SK-N-SH (cell line): ENCODE data around the gene HOXB2. TPM values are rescaled to one million over a fixed set of nuclear protein-coding genes. Genes with fewer than 3 reads are reported as not detected.
A peak's percentile ranks its signal among the peaks of the same experiment; 100 is the strongest.

ENCODE experiments used
- CTCF ChIA-PET: fragments of 300-600, 350-600 bp; formaldehyde crosslinking; extraction: SDS; loops from one replicate; lab custom pipeline; 2021; lab: Yijun Ruan, JAX
- POLR2A ChIA-PET: fragments of 350-600 bp; sonication (Branson Sonifier 250); formaldehyde crosslinking; extraction: SDS; loops from one replicate; lab custom pipeline; 2020; ENCODE audit warnings: antibody characterized with exemption, inconsistent platforms; lab: Yijun Ruan, JAX
- DNase-seq: peaks from one replicate; pipeline ENCODE4 v3.0.0; 2012
- H2AFZ ChIP-seq: fragments of 200-600 bp; sonication (generic); 2 replicates; pipeline ENCODE4 v1.8.1; 2016; ENCODE audit warnings: antibody characterized with exemption, mild to moderate bottlenecking, low read depth
- H3F3A ChIP-seq: fragments of 200-600 bp; sonication (generic); replicated peaks from 2 replicates; pipeline ENCODE3; 2016; ENCODE audit warnings: antibody characterized with exemption, mild to moderate bottlenecking; ENCODE audit not compliant: insufficient read depth
- H3K27ac ChIP-seq, 2 experiments: fragments of 200-500 bp in 1 of 2; fragments of 200-600 bp in 1 of 2; sonication (Bioruptor generic) in 1 of 2; sonication (generic), shearing (Covaris generic) in 1 of 2; 2 replicates each; pipeline versions ENCODE4 v1.5.1 to v1.6.1; 2014 to 2016; ENCODE audit warnings: low read depth in 2 of 2, inconsistent platforms in 1 of 2, low read length in 1 of 2, mild to moderate bottlenecking in 1 of 2, mixed read lengths in 1 of 2
- H3K27me3 ChIP-seq: fragments of 200-600 bp; sonication (generic), shearing (Covaris generic); 2 replicates; pipeline ENCODE4 v1.6.1; 2016; ENCODE audit warnings: mixed run types; ENCODE audit not compliant: insufficient read depth
- H3K36me3 ChIP-seq, 2 experiments: fragments of 200-500 bp in 1 of 2; fragments of 200-600 bp in 1 of 2; sonication (Bioruptor generic) in 1 of 2; sonication (generic) in 1 of 2; replicated peaks in 1 of 2; 2 replicates each; pipeline versions ENCODE3 to v1.5.1; 2014 to 2016; ENCODE audit warnings: low read length in 1 of 2, mild to moderate bottlenecking in 1 of 2; ENCODE audit not compliant: insufficient read depth in 2 of 2, control insufficient read depth in 1 of 2
- H3K4me1 ChIP-seq, 2 experiments: fragments of 200-500 bp in 1 of 2; fragments of 200-600 bp in 1 of 2; sonication (Bioruptor generic) in 1 of 2; sonication (generic), shearing (Covaris generic) in 1 of 2; 2 replicates each; pipeline versions ENCODE4 v1.5.1 to v1.6.1; 2014 to 2016; ENCODE audit warnings: low read depth in 1 of 2, low read length in 1 of 2, mixed run types in 1 of 2; ENCODE audit not compliant: insufficient read depth in 2 of 2, control insufficient read depth in 1 of 2
- H3K4me2 ChIP-seq: fragments of 200-600 bp; sonication (generic), shearing (Covaris generic); 2 replicates; pipeline ENCODE4 v1.6.1; 2017; ENCODE audit warnings: mixed run types
- H3K4me3 ChIP-seq, 2 experiments: fragments of 200-500 bp in 1 of 2; fragments of 200-600 bp in 1 of 2; sonication (Bioruptor generic) in 1 of 2; sonication (generic), shearing (Covaris generic) in 1 of 2; 2 replicates each; pipeline versions ENCODE4 v1.5.1 to v1.8.1; 2014 to 2016; ENCODE audit warnings: low read depth in 2 of 2, inconsistent platforms in 1 of 2, low read length in 1 of 2, mild to moderate bottlenecking in 1 of 2, mixed read lengths in 1 of 2, moderate library complexity in 1 of 2
- H3K79me2 ChIP-seq: fragments of 200-600 bp; sonication (generic); 2 replicates; pipeline ENCODE4 v1.8.1; 2017; ENCODE audit warnings: mild to moderate bottlenecking; ENCODE audit not compliant: insufficient read depth
- H3K9ac ChIP-seq: fragments of 200-600 bp; sonication (generic); 2 replicates; pipeline ENCODE4 v1.6.1; 2017; ENCODE audit warnings: mixed run types
- H3K9me2 ChIP-seq: fragments of 200-600 bp; sonication (generic); 2 replicates; pipeline ENCODE4 v1.6.1; 2017; ENCODE audit warnings: mixed run types
- H3K9me3 ChIP-seq: fragments of 200-600 bp; sonication (generic); 2 replicates; pipeline ENCODE4 v1.6.1; 2017; ENCODE audit warnings: mixed run types, mild to moderate bottlenecking, moderate library complexity
- H4K20me1 ChIP-seq: fragments of 200-600 bp; sonication (generic); 2 replicates; pipeline ENCODE4 v1.6.1; 2017; ENCODE audit warnings: mild to moderate bottlenecking, mixed run types; ENCODE audit not compliant: insufficient read depth
- CTCF ChIP-seq: fragments of 200-600 bp; sonication (generic); IDR thresholded peaks from 2 replicates; pipeline ENCODE4 v1.6.1; 2017; ENCODE audit warnings: antibody characterized with exemption, mild to moderate bottlenecking, moderate library complexity
- EZH2phosphoT487 ChIP-seq: fragments of 200-600 bp; sonication (generic); IDR thresholded peaks from 2 replicates; pipeline ENCODE4 v1.6.1; 2017; ENCODE audit warnings: low read depth, mixed run types, mild to moderate bottlenecking, antibody characterized with exemption, moderate library complexity, borderline replicate concordance
- GABPA ChIP-seq: IDR thresholded peaks from 2 replicates; pipeline ENCODE4 v1.4.0; 2012; ENCODE audit warnings: low read depth, mild to moderate bottlenecking
- IRF3 ChIP-seq: fragments of 150-350 bp; IDR thresholded peaks from 2 replicates; pipeline ENCODE4 v1.6.1; 2016; ENCODE audit warnings: mild to moderate bottlenecking, low read depth, low read length
- MEF2A ChIP-seq: IDR thresholded peaks from 2 replicates; pipeline ENCODE4 v1.4.0; 2012; ENCODE audit warnings: low read depth, borderline replicate concordance
- MXI1 ChIP-seq: IDR thresholded peaks from 2 replicates; pipeline ENCODE4 v1.6.1; 2012; ENCODE audit warnings: mild to moderate bottlenecking, low read depth, low read length, improper control_type of control experiment
- SMC3 ChIP-seq: IDR thresholded peaks from 2 replicates; pipeline ENCODE4 v1.6.1; 2012; ENCODE audit warnings: low read depth, low read length, improper control_type of control experiment
- TCF12 ChIP-seq: IDR thresholded peaks from 2 replicates; pipeline ENCODE4 v1.4.0; 2012
- USF1 ChIP-seq: IDR thresholded peaks from 2 replicates; pipeline ENCODE4 v1.4.0; 2012; ENCODE audit warnings: low read depth, borderline replicate concordance
- WGBS: methylation state at CpG from one replicate; pipeline ENCODE4 v1.1.6; 2017; ENCODE audit warnings: low lambda C conversion rate; 5-methylcytosine and 5-hydroxymethylcytosine counted together
- polyA plus RNA-seq, 3 experiments: library from polyadenylated mRNA; depleted of rRNA; stranded (reverse); fragments of >200 nt; gene quantifications; 2 replicates each; pipeline ENCODE4 v1.2.3, GENCODE V29; 2012

HOXB2 gene
- polyA plus RNA-seq, 1 of the 3 experiments (the other 2 are of a cell fraction) = 1.9 TPM

GRCh38 chr17:48588074-48588415, 43.1 kb upstream of the HOXB2 start (continued):
- no peak for TF ChIP-seq IRF3
- TF ChIP-seq USF1 = no peak
- no peak for TF ChIP-seq SMC3
- no peak for TF ChIP-seq TCF12

GRCh38 chr17:48587276-48588073, 42.6 kb upstream of the HOXB2 start:
- Histone ChIP-seq H3K4me3 (no peak overlapping the region), H3K9ac (no peak overlapping the region), H3K9me2 (no peaks in the 10 kb centered on the region), H3K4me1 (peaks cover 2 to 3% of the 10 kb centered on the region in 2 experiments; a peak in 1 of 4 replicates), H3K36me3 (no peaks in the 10 kb centered on the region)
- CTCF ChIA-PET = interaction anchor here (0.6 to 3.3 kb wide), 13 partner anchors 12 to 639 kb away, joined by 3 to 20 read pairs (median 3); no protein-coding TSS in a partner anchor
- TF ChIP-seq CTCF (no peak), MEF2A (no peak), GABPA (no peak), EZH2phosphoT487 (0 out of 2 replicates have a peak, but pooled peaks have one; percentile 50), MXI1 (no peak)
- TF ChIP-seq, all 33 proteins: peak for 1
- Histone ChIP-seq H3F3A (no peaks in the 10 kb centered on the region), H3K79me2 (no peaks in the 10 kb centered on the region), H3K27ac (no peak overlapping the region), H2AFZ (no peak overlapping the region), H3K27me3 (peaks cover 100% of the 10 kb centered on the region), H4K20me1 (no peaks in the 10 kb centered on the region), H3K4me2 (no peak overlapping the region), H3K9me3 (no peaks in the 10 kb centered on the region)
- POLR2A ChIA-PET = no interaction called here
- WGBS = 8% methylated on average over 5 of the region's 5 CpGs
- DNase-seq = no peak
